HuH-7 (cell line): ENCODE data around the gene HEMK1.

ENCODE experiments used
- DNase-seq: peaks from one replicate; pipeline ENCODE4 v3.0.0; 2011; ENCODE audit warnings: low spot score

Gene HEMK1

DNA sequence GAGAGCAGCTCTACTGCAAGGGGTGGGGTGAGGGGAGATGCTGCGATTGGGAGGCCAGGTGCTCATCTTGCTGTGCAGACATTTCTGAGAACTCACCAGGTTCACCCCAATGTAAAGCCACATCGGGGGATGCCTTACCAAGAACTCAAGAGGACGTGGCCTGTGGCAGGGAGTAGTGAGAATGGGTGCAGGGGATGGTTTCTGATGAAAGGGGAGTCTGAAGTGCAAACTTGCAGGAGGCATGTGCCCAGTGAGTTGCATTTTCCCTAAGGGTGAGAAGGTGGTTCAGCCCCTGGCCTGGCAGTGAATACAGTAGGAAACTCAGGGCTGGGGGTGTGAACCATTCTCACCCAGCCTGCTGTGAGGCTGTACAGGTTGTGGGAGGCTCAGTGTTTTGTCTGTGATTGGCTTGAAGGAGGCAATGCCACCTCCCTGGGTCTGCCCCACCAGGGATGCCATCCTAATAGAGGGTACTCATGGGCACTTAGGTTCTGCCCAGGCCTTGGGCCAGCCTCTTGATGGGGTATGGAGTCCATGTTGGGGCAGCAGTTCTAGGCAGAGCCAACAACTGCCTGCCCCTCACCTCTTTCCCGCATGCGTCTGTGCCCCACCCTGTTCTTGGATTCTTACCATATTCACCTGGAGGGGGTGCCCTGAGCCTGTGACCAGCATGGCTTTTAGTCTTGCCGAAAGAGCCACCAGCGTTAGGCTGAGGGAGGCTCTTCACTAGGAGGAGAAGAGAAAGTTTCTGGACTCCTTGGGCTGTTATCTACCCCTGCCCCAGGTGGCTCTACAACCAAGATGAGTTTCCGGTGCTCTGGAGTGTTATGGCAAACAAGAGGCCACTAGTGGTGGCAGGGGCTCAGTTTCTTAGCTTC is 4.5 kb downstream of the HEMK1 start:
- no peak for DNase-seq

DNA sequence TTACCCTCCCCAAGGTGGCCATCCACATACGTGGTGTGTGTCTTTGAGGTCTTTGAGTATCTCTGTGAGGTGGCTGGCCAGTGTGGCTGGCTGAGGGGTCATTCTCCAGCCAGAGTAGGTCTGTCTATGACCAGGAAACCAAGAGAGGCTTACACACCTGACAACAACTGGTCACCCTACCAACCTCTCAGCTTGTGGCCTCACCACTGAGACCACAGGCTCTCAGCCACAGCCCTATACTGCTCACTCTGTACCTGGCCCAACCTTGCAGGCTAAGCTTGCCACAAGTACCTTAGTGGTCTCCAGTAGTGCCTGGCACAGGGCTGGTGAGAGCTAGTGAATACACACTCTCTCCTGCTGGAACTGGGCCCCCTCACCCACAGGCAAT is 5.1 kb downstream of the HEMK1 start:
- DNase-seq, result no peak

DNA sequence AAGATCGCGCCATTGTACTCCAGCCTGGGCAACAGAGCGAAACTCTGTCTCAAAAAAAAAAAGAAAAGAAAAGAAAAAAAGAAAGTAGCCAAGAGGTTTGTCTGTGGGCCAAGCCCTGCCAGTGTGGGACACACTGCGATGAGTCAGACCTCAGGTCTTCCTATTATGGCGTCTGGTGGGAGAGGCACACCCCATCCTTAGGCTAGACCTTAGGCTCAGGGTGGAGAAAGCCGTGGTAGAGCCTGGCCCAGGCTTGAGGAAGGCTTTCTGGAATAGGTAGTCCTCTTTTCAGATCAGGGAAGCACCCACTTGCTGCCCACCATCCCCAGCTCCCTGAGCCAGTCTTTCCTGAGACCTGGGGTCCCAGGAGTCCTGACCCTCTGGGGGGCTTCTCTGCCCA is 6.0 kb downstream of the HEMK1 start:
- no peak for DNase-seq

DNA sequence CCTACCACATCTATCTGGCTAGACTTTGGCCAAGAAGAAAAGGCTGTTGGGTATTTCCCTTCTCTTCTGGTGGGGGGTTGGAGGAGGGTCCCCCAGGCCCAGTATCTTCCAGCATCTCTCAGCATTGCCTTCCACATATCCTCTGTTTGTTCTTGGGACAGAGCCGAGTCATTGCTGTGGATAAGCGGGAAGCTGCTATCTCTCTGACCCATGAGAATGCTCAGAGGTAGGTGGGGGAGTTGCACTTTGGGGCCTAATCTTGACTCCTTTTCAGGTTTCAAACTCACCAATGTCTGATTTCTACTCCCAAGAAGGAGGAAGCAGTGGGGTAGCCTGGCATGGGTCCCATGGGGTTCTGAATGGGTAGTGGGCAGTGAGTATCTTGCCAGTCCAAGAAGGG is 8.0 kb downstream of the HEMK1 start:
- DNase-seq, result no peak

DNA sequence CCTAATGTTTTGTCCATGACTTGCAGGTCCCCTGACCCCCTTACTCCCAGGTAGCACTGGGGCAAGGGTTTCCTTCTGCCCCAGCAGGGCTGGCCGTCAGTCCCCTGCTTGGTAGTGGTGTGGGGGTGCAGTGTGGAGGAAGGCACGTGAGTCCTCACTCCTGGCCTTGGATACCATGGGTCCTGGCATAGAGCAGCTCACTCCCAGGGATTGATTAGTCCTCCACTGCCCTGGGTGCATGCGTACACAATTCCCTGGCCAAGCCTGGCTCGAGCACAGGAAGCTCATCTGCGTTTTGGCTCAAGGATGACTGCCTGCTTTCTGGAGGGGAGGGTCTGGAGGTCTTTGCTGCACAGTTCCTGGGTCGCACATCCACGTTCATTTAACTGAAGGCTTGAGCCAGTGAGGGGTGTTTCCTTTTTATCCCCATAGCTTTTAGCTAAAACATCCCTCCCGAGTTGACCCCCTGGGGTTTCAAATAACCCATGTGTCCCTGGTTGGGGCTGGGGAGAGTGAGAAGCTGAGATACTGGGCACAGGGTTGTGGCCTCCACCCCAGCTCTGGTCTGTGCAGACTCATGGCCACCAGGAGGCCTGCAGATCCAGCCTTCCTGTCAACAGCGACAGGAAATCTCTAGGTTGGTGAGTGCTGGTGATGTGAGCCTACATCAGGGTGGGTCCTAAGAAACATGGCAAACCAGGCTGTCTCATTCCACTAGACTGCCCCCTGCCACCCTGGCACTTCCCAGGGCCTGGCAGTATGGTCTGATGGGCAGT is 11.5 kb downstream of the HEMK1 start:
- no peak for DNase-seq

DNA sequence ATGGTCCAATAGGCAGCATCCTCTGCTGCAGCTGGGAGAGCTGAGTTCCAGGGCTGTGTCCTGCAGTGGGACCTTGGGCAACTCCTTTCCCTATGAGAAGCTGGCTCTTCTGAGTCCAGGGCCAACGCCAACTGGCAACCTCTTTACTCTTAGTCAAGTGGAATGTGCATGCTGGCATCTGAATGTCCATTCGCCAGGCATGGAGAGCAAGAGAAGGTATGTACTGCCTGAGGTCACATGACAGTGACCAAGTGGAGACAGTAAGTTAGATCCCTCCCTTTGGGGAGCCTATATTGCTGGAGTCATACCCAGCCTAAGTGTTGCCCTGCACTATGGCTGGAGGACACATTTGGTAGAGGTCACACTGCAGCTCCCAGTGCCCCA is 12.1 kb downstream of the HEMK1 start:
- no peak for DNase-seq

DNA sequence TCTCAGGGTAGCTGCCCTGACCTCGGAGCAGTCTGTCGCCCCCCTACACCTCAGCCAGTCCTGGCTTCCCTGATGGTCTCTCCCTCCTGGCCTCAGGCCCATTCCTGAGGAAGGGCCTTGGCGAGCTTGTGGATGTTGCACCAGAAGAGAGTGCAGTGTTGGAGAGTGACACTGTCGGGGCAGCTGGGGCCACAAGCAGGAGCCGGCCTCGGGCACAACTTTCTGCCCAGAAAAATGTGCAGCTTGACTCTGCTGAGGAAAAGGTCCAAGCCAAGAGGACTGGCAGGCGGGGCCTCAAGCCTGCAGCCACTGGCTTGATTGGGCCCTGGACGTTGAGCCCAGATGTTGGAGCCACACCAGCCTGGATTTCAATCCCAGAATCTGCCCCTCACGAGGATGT is 12.8 kb downstream of the HEMK1 start:
- no peak for DNase-seq

DNA sequence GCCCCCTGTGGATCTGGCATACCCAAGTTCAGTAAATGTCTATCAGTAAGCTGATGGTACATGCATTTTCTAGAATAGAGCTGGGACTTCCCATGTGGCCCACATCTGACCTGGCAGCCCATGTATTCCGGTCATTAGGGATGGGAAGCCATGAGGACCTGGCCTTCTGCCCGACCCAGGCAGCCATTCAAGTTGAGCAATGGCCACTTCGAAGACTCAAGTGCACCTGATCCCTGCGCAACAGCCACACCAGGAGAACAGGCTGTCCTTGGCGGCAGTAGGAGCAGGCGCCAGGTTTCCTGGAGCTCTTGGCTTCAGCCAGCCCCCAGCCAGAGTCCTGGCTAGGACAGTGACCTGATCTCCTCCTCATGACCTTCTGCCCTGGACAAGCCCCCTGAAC is 14.6 kb downstream of the HEMK1 start:
- DNase-seq, result no peak

DNA sequence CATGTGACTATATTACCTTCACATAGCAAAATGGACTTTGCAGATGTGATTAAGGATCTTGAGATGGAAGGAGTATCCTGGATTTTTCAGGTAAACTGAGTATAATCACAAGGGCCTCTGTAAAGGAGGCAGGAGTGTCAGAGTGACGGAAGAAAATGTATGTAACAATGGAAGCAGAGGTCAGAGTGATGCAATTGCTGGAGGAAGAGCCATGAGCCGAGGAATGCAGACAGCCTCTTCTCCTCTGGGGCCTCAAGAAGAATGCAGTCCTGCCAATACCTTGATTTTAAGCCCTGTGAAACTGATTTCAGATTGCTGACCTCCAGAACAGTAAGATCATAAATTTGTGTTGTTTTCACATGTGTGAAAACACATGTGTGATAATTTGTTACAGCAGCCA is 15.1 kb downstream of the HEMK1 start:
- DNase-seq, result no peak

DNA sequence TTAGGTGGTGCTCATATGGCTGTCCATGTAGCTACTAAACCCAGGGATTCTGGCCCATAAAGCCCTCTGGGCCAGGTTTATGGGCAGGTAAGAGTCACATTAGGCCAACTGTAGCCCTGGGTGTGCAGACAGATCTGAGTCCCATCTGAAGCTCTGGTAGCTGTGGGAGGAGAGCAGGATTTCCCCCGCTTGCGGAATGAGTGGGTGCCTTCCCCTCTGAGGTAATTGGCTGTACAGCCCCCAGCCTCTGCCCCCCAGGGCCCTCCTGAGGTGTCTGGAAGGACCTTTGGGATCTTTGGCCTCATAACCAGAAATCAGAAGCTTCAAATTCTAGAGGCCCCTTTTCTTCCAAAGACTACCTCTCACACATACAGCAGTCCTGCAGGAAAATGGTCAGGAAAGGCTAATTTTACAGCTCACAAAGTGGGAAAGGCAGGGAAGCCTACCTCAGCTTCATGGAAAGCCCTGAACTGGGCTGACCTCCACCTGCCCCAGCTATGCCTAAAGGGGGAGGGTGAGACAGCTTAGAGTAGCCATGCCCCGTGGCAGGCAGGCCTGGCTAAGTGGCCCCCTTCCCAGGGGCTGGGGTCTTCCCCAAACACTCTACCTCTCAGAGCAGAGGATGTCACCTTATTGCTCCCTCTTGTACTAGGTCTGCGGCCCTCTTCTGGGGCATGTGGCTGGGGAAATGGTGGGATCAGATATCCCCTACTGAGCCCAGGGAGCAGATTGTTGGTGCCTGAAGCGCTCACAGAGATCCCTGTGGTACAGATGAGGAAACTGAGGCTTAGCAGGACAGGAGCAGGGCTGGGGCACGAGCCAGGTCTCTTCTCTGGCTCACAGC is 16.8 kb downstream of the HEMK1 start:
- no peak for DNase-seq

DNA sequence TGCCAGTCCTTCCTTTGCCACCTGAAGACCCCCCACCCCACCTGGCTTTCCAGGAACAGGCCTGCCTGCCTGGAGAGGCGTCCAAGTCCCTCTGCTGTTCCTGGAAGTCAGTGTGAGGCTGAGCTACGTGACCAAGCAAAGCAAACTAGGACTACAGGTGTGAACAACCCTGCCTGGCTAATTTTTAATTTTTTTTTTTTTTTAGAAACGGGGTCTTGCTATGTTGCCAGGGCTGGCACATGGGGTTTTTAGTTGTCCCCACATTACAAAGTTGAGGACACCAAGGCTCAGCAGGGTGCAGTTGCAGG is 17.4 kb downstream of the HEMK1 start:
- DNase-seq, result no peak

DNA sequence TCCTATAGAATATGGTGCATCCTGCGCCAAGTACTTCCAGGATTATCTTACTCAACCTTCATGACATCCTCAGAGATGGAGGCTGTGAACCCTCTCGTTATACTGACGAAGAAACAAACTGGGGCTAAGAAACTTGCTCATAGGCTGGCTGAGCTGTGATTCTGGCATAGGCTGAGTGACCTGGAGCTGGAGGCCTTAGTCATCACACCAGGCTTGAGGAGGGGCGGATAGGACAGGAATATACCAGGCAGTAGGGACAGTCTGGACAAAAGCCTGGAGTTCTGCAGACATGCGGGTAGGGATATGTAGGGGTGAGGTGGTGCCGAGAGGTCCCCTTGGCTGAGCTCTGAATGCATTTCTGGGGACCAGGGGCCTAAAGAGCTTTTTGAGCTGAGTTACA is 18.1 kb downstream of the HEMK1 start:
- no peak for DNase-seq

DNA sequence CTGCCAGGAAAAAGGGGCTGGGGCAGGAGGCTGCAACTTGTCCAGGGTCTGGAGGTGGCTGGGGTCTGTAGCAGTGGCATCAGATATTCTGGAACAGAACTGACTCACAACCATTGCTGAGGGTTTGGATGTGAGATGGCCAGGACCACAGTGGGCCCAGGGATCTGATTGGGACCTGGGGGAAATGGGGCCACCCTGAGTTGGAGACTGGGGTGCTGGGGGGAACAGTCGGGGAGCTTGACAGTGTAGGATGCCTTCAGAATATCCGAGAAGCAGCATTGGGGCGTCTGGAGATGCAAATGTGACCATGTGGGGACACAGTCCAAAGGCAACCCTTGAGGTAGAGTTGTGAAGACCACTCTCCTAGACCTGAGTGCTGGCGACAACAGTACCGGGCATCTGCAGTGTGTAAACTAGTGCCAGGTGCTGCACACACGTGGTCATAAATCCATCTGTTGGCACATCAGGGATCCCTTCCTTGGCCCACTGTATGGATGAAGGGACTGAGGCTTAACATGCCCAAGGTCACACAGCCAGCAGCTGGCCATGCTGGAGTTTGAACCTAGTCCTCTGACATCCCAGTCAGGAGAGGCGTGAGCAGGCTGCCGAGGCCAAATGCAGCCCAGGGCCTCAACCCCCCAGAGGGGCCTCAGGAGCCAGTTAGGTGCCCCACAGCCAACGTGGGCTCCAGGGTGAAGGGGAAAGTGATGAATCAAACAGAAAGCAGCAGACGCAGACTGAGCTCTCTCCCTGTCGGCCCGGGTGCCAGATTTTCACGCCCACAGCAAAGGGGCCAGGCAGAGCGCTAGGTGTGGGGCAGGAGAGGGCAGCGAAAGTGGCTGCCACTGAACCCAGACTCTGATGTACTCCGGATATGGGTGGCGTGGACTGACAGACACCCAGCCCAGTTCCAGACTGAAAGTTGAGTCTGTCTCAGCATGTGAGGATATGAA is 18.8 kb downstream of the HEMK1 start:
- DNase-seq, result no peak

DNA sequence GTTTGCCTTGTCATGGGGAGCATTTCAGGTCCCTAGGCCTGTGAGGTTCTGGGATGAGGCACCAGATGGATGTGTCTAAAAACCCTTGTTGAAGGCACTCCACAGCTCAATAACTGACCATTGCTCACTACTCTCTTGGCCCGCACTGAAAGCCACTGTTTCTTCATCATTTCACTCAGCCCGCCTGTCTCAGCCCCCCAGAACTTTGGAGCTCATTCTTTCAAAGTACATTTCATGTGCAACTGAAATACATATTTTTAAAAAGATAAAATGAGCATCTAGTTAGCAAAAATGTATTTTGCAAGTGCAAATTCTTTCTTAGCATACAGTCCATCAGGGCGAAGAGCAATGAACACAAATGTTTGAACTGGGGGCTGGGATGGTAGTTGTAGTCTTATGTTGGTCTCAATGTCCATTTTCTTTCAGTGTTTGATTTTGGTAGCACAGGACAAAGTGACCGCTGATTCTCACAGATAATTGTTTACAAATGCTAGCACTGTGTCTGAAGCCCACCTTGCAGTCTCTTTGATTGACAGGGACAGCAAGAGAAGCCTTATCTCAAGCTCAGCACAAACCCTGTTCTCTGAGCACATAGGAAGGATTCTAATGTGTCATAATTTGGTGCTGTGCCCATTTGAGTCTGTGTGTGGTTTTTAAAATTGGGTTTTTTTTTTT is 19.6 kb downstream of the HEMK1 start:
- no peak for DNase-seq

DNA sequence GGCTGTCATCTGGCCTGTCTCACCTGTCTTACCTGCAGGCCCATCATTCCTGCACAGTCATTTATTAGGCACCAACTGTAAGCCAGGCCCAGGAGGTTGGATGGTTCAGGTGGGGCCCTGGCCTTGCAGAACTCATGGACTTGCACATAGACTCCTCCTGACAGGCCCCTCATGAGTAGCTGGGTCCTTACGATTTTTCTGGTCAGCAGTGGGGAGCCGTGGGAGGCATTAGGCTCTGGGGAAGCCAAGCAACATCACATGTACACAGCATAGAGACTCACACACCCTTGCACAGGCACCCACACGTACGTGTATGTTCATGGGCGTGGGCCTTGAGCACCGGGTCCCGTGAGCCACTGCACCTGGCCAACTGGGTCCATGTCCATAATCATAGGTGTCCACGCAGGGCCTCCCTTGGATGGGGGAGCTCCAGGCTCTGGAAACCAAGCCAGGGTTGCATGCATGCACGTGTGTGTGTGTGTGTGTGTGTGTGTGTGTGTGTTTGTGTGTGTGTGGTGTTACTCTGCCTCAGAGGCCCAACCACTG is 21.9 kb downstream of the HEMK1 start:
- DNase-seq, result no peak

DNA sequence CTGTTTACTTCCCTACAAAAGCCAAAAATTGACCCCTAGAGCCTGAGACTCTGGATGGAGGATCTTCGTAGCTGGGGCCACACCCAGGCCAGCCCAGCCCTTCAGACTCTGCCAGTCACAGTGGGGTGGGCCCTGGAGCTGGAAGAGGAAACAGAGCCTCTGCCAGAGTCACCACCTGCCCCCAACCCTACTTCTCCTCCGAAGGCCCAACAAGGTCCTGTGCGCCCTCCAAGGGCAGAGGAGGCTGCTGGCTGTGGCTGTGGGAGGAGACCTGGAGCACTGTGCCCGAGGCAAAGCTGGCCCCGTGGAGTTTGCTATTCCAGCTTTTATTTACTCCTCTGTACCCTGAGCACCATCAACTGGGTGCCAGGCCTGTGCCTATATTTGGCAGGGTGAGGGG is 23.2 kb downstream of the HEMK1 start:
- DNase-seq, result no peak

DNA sequence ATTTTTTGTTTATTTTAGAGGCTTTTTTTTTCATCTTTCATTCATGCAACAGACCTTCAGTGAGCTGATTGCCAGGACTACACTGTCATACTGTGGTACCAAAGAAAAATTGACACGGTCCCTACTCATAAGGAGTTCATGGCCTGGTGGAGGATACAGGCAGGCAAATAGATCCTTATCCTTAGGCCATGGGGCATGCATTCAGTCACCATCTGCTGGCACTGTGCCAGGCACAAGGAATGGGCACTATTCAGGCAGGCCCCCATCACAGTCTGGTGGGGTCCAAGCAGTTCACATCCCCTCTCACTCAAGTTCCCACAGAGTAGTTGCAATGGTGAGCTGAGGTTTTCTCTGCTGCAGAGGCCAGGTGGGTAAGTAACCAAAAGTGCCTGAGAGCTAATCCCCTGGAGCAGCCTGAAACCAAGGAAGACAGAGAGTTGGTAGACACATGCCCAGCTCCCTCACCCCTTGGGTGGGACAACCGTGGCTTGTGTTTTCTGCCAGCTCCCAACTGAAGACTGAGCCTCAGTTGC is 25.0 kb downstream of the HEMK1 start:
- no peak for DNase-seq

DNA sequence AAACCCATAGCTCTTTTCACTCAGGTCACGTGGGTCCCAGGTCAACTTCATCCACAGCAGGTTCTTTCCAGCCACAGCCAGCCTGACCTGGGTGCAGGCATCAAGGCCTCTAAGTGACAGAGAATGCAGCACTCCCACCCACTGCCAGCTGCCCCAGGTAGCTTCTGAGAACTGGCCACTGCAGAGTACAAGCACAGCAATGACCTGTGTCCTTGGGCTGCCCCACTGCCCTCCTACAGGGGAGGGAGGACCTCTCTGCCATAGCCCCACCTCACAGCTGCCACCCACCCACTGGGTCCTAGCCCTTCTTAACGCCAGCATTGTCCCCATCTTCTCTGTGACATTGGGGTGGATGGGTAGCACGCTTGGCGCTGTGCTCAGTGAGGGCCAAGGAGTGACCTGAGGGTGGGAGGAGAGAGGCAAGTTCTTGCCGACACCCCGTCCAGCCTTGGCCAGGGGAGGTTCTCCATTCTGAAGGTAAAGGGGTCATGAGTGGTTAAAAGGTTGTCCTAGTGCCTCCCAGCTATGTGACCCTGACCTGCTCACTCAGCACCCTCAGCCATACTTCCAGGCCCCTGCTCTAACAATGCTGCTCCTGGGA is 29.9 kb downstream of the HEMK1 start:
- DNase-seq, result no peak

DNA sequence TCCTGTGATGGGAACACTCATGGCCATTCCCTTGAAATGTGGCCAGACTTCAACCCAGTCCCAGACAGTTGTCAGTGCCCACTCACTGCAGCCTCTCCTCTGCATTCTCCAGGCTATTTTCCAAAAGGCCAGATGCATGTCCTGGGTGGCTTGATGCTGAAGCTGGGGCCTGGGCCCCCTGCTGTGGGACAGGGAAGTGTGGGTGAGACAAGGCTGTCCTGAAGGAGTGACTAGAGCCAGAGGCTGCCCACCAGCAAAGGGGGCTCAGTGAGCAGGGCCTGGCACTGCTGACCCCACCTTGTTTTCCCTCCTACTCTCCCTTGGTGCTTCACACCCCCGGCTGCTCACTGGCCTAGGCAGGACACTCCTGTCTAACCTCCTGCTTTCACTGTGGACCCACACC is 30.4 kb downstream of the HEMK1 start:
- DNase-seq, result no peak

DNA sequence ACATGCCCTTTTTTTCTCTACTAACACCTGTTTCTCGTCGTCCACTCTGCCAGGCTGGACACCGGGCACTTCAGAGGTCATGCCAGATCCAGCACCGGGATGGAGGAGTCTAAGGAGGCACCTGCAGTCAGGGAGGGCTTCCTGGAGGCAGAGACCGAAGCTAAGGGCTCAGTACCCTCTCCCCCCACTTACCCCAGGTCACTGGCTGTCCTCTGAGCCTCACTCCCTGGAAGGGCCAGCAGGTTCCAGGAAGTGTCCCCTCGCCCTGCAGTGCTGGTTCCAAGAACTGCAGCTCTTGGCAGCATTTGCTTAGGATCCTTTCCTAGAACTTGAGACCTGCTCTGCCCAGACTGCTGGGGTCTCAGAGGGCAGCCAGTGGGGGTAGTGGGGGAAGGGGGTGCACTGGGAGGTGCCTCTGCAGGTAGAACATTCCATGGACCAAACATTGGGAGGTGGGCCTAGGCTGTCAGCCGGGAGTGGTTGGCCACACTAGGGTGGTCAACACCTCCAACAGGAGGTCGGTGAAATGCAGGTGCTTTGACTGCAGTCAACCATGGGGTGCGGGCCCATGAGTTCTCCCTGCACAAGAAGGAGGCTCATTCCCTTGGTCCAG is 30.9 kb downstream of the HEMK1 start:
- no peak for DNase-seq
